SU-DHL-6 (cell line): ENCODE measurements around the gene MX2.

Experiments
- H2AFZ ChIP-seq: fragments of 200-600 bp; sonication (generic); 2 replicates; pipeline ENCODE4 v1.6.1; 2014; ENCODE audit warnings: low read depth, mild to moderate bottlenecking, moderate library complexity, mixed read lengths, antibody characterized with exemption, low read length; ENCODE audit not compliant: severe bottlenecking
- H3F3A ChIP-seq: fragments of 200-600 bp; shearing (Covaris generic); 2 replicates; pipeline ENCODE4 v1.6.0; 2016; ENCODE audit warnings: antibody characterized with exemption, mild to moderate bottlenecking; ENCODE audit not compliant: insufficient read depth
- H3K27ac ChIP-seq: fragments of 200-600 bp; sonication (generic); 2 replicates; pipeline ENCODE4 v1.5.1; 2016; ENCODE audit warnings: low read depth, mild to moderate bottlenecking, low read length, moderate library complexity, mixed read lengths
- H3K27me3 ChIP-seq: fragments of 200-600 bp; sonication (generic), shearing (Covaris generic); 2 replicates; pipeline ENCODE4 v1.6.0; 2014; ENCODE audit warnings: mild to moderate bottlenecking, low read length
- H3K36me3 ChIP-seq: fragments of 200-600 bp; sonication (generic); 2 replicates; pipeline ENCODE4 v1.6.1; 2014; ENCODE audit warnings: mild to moderate bottlenecking, low read length, mixed read lengths
- H3K4me2 ChIP-seq: fragments of 300-600, 200-600 bp; shearing (Covaris generic), sonication (generic); 2 replicates; pipeline ENCODE4 v1.6.0; 2014; ENCODE audit warnings: low read length, low read depth, mild to moderate bottlenecking; ENCODE audit not compliant: poor library complexity, severe bottlenecking
- H3K4me3 ChIP-seq: fragments of 200-600 bp; sonication (generic); 2 replicates; pipeline ENCODE4 v1.5.1; 2014; ENCODE audit warnings: antibody characterized with exemption, low read length, mild to moderate bottlenecking, mixed read lengths; ENCODE audit not compliant: insufficient read depth, poor library complexity, severe bottlenecking
- H3K79me2 ChIP-seq: fragments of 200-600 bp; sonication (generic); 2 replicates; pipeline ENCODE4 v1.6.1; 2014; ENCODE audit warnings: mild to moderate bottlenecking, low read length, moderate library complexity; ENCODE audit not compliant: insufficient read depth
- H3K9ac ChIP-seq: fragments of 200-600 bp; sonication (generic); 2 replicates; pipeline ENCODE4 v1.7.0; 2014; ENCODE audit warnings: mild to moderate bottlenecking, low read length
- H3K9me2 ChIP-seq: fragments of 200-600 bp; sonication (generic); replicated peaks from 2 replicates; pipeline ENCODE4 v1.6.1; 2014; ENCODE audit warnings: low read length; ENCODE audit not compliant: insufficient read depth
- H3K9me3 ChIP-seq: fragments of 200-600 bp; sonication (generic); 2 replicates; pipeline ENCODE4 v1.6.1; 2014; ENCODE audit warnings: low read length, mixed read lengths; ENCODE audit not compliant: insufficient read depth
- H4K20me1 ChIP-seq: fragments of 200-600 bp; sonication (generic); 2 replicates; pipeline ENCODE4 v1.6.1; 2014; ENCODE audit warnings: low read depth, mild to moderate bottlenecking, antibody characterized with exemption, low read length, moderate library complexity, mixed read lengths
- CTCF ChIP-seq: fragments of 200-600 bp; sonication (generic); IDR thresholded peaks from one replicate; pipeline ENCODE4 v1.5.1; 2017; ENCODE audit warnings: antibody characterized with exemption, mild to moderate bottlenecking, low read length, moderate library complexity; ENCODE audit not compliant: insufficient read depth, poor library complexity, severe bottlenecking
- EZH2phosphoT487 ChIP-seq: fragments of 200-600 bp; sonication (generic), shearing (Covaris generic); conservative IDR thresholded peaks from 2 replicates; pipeline ENCODE4 v1.6.1; 2018; ENCODE audit warnings: mild to moderate bottlenecking, antibody characterized with exemption, low read length, moderate library complexity, mixed read lengths

Gene MX2

DNA sequence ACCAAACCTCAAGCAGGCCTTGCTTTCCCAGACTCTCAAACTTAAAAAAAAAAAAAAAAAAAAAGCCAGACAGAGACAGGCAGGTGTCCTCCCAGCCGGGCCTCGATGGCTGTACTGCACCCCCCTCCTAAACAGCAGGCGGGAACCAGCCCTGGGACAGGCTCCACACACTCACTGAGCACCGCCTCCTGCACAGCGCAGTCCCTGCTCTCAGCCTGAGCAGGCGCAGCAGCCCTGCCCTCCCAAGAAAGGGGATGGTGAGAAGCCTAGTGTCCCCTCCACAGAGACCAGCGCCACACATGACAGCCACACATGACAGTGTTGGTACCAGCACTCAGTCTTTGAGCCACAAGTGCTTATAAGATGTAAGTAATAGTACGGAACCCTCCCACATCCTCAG, 11.9 kb downstream of the MX2 start:
- Histone ChIP-seq H3K9ac (no peak overlapping the region), H2AFZ (no peak overlapping the region), H3K79me2 (peaks cover 56% of the 10 kb centered on the region), H3K9me3 (no peaks in the 10 kb centered on the region), H3K27me3 (no peaks in the 10 kb centered on the region), H3K9me2 (no peaks in the 10 kb centered on the region), H3K4me3 (no peak overlapping the region), H3K4me2 (no peak overlapping the region), H4K20me1 (no peaks in the 10 kb centered on the region), H3K27ac (no peak overlapping the region), H3K36me3 (no peaks in the 10 kb centered on the region), H3F3A (peaks cover 6% of the 10 kb centered on the region)
- TF ChIP-seq CTCF (no peak), EZH2phosphoT487 (no peak)

GRCh38 chr21:41374177-41374712, 12.4 kb downstream of the MX2 start:
- H2AFZ ChIP-seq, result no peak overlapping the region
- TF ChIP-seq EZH2phosphoT487 (no peak), CTCF (no peak)
- no peaks in the 10 kb centered on the region for H3K27me3 ChIP-seq
- H3K36me3 ChIP-seq, result no peaks in the 10 kb centered on the region
- H3K4me2 ChIP-seq, result no peak overlapping the region
- peaks cover 1% of the 10 kb centered on the region for H3F3A ChIP-seq
- no peaks in the 10 kb centered on the region for H4K20me1 ChIP-seq
- H3K9me2 ChIP-seq, result no peaks in the 10 kb centered on the region
- H3K79me2 ChIP-seq, result peaks cover 56% of the 10 kb centered on the region
- H3K9ac ChIP-seq, result no peak overlapping the region
- no peak overlapping the region for H3K27ac ChIP-seq
- no peak overlapping the region for H3K4me3 ChIP-seq
- no peaks in the 10 kb centered on the region for H3K9me3 ChIP-seq

GRCh38 chr21:41374867-41375533, 13.2 kb downstream of the MX2 start:
- H3K27me3 ChIP-seq, result no peaks in the 10 kb centered on the region
- H2AFZ ChIP-seq, result no peak overlapping the region
- no peaks in the 10 kb centered on the region for H3K9me2 ChIP-seq
- no peak overlapping the region for H3K4me2 ChIP-seq
- no peaks in the 10 kb centered on the region for H3K36me3 ChIP-seq
- H3K79me2 ChIP-seq, result peaks cover 55% of the 10 kb centered on the region
- no peaks in the 10 kb centered on the region for H3K9me3 ChIP-seq
- TF ChIP-seq EZH2phosphoT487 (no peak), CTCF (no peak)
- H3K9ac ChIP-seq, result no peak overlapping the region
- H3K4me3 ChIP-seq, result no peak overlapping the region
- no peak overlapping the region for H3K27ac ChIP-seq
- H3F3A ChIP-seq, result no peaks in the 10 kb centered on the region
- no peaks in the 10 kb centered on the region for H4K20me1 ChIP-seq
